Measurements from ENCODE around the gene ZNF93. TPM values are rescaled to one million over a fixed set of nuclear protein-coding genes. Genes with fewer than 3 reads are reported as not detected.
A peak's percentile ranks its signal among the peaks of the same experiment; 100 is the strongest.
"Not testable (repeated sequence)": the region's sequence is repeated elsewhere in the genome, so short reads cannot be mapped to it uniquely, and the experiment has no call there.

ZNF93 gene
- polyA plus RNA-seq (ENCODE audit: low read depth in 6 of 6), result 10 to 100 TPM; 13.1 to 24.6 (median 18.9) TPM

DNA sequence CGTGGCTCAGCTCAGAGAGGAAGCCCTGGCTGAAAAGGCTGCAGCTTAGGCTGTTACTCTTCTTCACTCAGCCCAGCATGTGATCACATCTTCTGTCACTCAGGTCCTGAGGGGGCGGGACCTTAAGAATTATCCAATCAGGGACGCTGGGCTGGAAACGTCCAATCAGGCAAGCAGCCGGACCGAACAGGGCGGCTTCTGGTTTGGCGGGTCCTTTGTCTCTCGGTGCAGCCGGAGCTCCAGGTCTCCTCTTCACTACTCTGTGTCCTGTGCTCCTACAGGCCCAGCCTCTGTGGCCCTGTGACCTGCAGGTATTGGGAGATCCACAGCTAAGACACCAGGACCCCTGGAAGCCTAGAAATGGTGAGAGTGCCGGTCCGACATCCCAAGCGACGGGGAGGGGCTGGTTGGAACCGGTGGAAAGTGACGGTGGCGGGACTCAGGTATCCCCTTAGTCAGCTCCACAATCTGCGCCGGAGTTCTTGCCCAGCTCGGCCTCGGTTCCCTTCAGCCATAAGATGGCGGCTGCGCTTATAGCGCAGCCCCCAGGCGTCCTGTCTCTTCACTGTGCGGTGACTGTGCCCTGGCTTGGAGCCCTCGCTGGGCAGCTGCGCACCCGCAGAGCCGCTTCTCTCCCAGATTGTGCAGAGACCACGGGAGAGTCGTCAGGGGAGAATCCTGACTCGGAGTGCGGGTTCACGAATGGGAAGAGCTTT, at the start of gene ZNF93:
ZNF93 (plus strand) TSS at position 218 of the 716 bp plus-strand sequence; CDS start at position 361, 143 bp downstream.
- peak within 1 kb of the TSS; percentile 83 to 97 (median 95) for H3K27ac Mint-ChIP-seq
- peaks cover 9 to 25% (median 21%) of the 10 kb centered on the region in 7 donors for H3K9me3 Mint-ChIP-seq
- H3K4me1 Mint-ChIP-seq, result peaks cover 29 to 49% (median 36%) of the 10 kb centered on the region in 3 donors
- no peaks in the 10 kb centered on the region for H3K27me3 Mint-ChIP-seq
- DNase-seq, result peak; percentile 93
- peak; percentile 96 to 97 for ATAC-seq (ENCODE audit: low read depth in 2 of 2)
- H3K4me3 Mint-ChIP-seq, result peak within 1 kb of the TSS; percentile 90 to 100 (median 98)
- peaks cover 0 to 5% of the 10 kb centered on the region in 2 donors for H3K36me3 Mint-ChIP-seq

DNA sequence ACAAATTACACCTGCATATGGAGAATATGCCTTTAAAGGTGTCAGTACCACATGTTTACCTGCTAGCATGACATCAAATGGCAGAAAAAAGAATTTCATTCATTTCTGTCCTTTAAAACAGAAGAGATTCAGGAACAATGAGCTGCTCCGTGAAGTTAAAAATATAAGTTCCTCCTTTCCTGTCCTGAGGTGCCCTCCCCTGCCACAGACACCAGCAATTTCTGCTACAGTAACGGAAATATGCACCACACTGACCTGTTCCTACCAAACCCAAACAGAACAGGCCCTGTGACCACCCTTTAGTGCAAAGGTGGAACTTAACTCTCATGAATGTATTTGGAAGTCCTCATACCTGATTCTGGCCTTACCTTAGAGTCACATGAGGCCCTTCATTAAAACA, 49.0 kb upstream of the ZNF93 start:
- Mint-ChIP-seq H3K4me1 (peaks cover 7 to 25% (median 11%) of the 10 kb centered on the region in 3 donors), H3K27ac (peak overlapping the region in 4 of 6 donors; percentile 26 to 81 (median 56)), H3K4me3 (peak overlapping the region in 1 of 8 donors; percentile 39)
- not testable (repeated sequence) for H3K9me3 Mint-ChIP-seq; H3K36me3 Mint-ChIP-seq; ATAC-seq (ENCODE audit: low read depth in 2 of 2); H3K27me3 Mint-ChIP-seq; DNase-seq

DNA sequence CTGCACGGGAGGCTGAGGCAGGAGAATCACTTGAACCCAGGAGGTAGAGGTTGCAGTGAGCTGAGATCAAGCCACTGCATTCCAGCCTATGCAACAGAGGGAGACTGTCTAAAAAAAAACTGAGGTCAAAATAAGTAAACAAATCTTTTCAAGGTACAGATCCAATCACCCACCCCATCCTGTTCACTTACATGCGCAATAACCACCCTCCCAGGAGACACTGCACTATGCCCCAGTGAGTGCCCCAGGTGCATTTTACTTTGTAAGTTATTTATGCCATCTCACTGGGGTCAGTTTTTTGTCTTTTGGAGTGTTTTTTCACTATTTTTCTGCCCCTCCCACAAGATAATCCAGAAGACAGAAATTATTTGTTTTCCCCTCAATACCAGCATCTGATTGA, 42.0 kb upstream of the ZNF93 start:
- H3K4me3 Mint-ChIP-seq, result peak overlapping the region in 3 of 8 donors; percentile 6 to 66 (median 51)

DNA sequence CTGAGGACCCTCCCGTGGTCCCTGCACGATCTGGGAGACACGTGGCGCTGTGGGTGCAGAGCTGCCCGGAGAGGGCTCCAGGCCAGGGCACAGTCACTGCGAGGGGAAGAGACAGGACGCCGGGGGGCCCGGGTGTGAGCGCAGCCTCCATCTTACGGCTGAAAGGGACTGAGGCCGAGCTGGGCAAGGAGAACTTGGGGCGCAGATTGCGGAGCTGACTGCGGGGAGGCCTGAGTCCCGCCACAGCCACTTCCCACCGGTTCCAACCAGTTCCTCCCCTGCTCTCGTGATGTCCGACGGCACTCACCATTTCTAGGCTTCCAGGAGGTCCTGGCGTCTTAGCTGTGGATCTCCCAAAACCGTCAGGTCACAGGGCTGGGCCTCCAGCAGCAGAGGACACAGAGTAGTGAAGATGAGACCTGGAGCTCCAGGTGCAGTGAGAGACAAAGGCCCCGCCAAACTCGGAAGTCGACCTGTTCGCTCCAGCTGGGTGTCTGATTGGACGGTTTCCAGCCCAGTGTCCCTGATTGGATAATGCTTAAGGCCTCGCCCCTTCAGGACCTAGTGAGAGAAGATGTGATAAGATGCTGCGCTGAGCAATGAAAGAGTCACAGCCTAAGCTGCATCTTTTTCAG, 39.9 kb upstream of the ZNF93 start:
- H3K4me3 Mint-ChIP-seq, result peak overlapping the region; percentile 69 to 94 (median 84)
- peak; percentile 58 for DNase-seq
- peaks cover 0 to 8% (median 0%) of the 10 kb centered on the region in 3 donors for H3K27me3 Mint-ChIP-seq
- peaks cover 0 to 7% (median 0%) of the 10 kb centered on the region in 7 donors for H3K9me3 Mint-ChIP-seq
- H3K4me1 Mint-ChIP-seq, result peaks cover 13 to 25% (median 21%) of the 10 kb centered on the region in 3 donors
- ATAC-seq (ENCODE audit: low read depth in 2 of 2), result peak; percentile 57 to 62
- no peaks in the 10 kb centered on the region for H3K36me3 Mint-ChIP-seq
- H3K27ac Mint-ChIP-seq, result peak overlapping the region in 5 of 6 donors; percentile 37 to 87 (median 67)

More for the DNA sequence above, 42.0 kb upstream of the ZNF93 start:
- peak; percentile 24 to 67 for ATAC-seq (ENCODE audit: low read depth in 2 of 2)
- Mint-ChIP-seq H3K27me3 (peaks cover 0 to 8% (median 0%) of the 10 kb centered on the region in 3 donors), H3K36me3 (no peaks in the 10 kb centered on the region), H3K27ac (peak overlapping the region in 2 of 6 donors; percentile 43 to 58), H3K9me3 (peaks cover 0 to 7% (median 0%) of the 10 kb centered on the region in 7 donors), H3K4me1 (peaks cover 9 to 19% (median 18%) of the 10 kb centered on the region in 3 donors)
- peak; percentile 26 for DNase-seq

DNA sequence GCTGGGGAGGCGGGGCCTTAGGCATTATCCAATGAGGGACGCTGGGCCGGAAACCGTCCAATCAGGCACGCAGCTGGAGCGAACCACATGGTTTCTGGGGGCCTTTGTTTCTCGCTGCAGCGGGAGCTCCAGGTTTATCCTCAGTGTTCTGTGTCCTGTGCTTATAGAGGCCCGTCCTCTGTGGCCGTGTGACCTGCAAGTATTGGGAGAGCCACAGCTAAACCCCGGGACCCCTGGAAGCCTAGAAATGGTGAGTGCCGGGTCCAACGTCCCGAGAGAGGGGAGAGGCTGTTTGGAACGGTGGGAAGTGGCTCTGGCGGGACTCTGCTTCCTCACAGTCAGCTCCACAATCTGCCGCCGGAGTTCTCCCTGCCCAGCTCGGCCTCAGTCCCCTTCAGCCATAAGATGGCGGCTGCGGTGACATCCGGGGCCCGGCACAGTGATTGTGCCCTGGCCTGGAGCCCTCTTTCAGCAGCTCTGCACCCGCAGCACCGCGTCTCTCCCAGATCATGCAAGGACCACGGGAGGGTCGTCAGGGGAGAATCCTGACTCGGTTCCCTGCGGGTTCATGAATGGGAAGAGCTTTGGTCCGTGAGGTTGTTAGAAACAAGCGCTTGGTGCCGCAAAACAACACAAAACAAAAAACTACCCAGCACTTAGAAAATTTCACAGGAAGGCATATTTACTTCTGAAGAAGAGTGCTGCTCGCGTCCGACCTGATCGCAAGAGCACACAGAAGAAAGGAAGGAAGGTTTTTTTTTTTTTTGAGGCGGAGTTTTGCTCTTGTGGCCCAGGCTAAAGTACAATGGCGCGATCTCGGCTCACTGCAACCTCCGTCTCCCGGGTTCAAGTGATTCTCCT, 34.8 kb upstream of the ZNF93 start, which contains the start of gene ZNF253:
ZNF253 (plus strand) TSS at position 133 of the 861 bp plus-strand sequence; CDS start at position 248, 115 bp downstream.
- Mint-ChIP-seq H3K27ac (peak within 1 kb of the TSS; percentile 97 to 100 (median 98)), H3K36me3 (no peaks in the 10 kb centered on the region), H3K4me3 (peak within 1 kb of the TSS; percentile 98 to 100 (median 100)), H3K4me1 (peaks cover 21 to 38% (median 37%) of the 10 kb centered on the region in 3 donors), H3K9me3 (peaks cover 0 to 4% (median 0%) of the 10 kb centered on the region in 7 donors), H3K27me3 (peaks cover 0 to under 1% (median 0%) of the 10 kb centered on the region in 3 donors)
- DNase-seq, result peak; percentile 90
- ATAC-seq (ENCODE audit: low read depth in 2 of 2), result peak; percentile 87

DNA sequence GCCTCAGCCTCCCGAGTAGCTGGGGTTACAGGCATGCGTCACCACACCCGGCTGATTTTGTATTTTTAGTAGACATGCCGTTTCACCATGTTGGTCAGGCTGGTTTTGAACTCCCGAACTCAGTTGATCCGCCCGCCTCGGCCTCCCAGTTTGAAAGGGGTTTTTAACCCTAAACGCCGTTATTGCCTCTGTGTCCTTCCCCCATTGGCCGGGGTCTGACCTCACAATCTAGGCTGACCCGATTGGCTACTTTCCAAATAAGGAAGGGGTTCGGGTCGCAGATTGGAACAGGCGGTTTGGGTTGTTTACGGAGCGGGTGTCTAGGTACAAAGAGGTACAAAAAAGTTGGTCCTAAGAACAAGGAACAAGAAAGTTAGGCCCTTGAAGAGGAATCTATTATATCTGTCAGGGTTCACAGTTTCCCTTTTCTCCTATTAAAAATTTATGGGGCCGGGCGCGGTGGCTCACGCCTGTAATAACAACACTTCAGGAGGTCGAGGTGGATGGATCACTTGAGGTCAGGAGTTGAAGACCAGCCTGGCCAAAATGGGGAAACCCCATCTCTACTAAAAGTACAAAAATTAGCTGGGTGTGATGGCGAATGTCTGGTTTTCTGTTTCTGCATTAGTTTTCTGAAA, 34.0 kb upstream of the ZNF93 start:
- Mint-ChIP-seq H3K36me3 (no peaks in the 10 kb centered on the region), H3K27ac (peak overlapping the region; percentile 97 to 100 (median 98)), H3K9me3 (peaks cover 0 to 4% (median 0%) of the 10 kb centered on the region in 7 donors), H3K4me3 (peak overlapping the region; percentile 98 to 100 (median 100)), H3K27me3 (no peaks in the 10 kb centered on the region), H3K4me1 (peaks cover 24 to 41% (median 40%) of the 10 kb centered on the region in 3 donors)
- peak; percentile 34 to 37 for ATAC-seq (ENCODE audit: low read depth in 2 of 2)
- peak; percentile 61 for DNase-seq

DNA sequence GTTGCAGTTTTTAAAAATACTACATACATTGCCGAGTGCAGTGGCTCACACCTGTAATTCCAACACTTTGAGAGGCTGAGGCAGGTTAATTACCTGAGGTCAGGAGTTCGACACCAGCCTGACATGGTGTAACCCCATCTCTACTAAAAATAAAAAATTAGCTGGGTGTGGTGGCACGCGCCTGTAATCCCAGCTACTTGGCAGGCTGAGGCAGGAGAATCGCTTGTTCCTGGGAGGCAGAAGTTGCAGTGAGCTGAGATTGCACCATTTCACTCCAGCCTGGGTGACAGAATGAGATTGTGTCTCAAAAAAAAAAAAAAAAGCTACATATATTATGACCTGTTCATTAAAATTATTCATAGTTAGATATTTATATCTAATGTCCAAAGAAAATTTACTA, 30.7 kb upstream of the ZNF93 start:
- H3K27me3 Mint-ChIP-seq; H3K9me3 Mint-ChIP-seq; ATAC-seq (ENCODE audit: low read depth in 2 of 2); H3K4me3 Mint-ChIP-seq; H3K36me3 Mint-ChIP-seq; DNase-seq; H3K27ac Mint-ChIP-seq: not testable (repeated sequence)
- H3K4me1 Mint-ChIP-seq, result peaks cover 28 to 50% (median 41%) of the 10 kb centered on the region in 3 donors

DNA sequence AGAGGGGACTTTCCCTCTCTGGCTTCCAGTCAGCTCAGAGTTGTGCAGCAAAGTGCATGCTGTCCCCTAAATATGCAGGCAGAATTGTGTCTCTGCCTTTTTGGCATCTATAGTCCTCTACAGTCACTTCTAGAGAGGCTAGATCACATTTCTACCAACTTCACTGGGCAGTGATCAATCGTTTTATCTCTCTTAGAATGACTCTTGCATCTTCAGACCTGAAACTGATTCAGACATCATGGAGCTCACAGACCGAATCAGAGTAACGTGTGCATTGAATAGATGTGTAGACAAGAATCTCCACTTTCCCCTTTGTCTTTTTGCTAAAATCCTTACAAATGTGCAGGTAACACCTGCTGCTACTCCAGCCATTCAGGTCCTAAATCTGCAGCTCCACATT, 28.8 kb upstream of the ZNF93 start:
- Mint-ChIP-seq H3K36me3 (no peaks in the 10 kb centered on the region), H3K9me3 (peaks cover 0 to 2% (median 0%) of the 10 kb centered on the region in 7 donors), H3K27me3 (no peaks in the 10 kb centered on the region), H3K4me3 (peak overlapping the region in 1 of 8 donors; percentile 24), H3K27ac (peak overlapping the region in 1 of 6 donors; percentile 69), H3K4me1 (peaks cover 25 to 42% (median 29%) of the 10 kb centered on the region in 3 donors)
- DNase-seq (no peak), ATAC-seq (ENCODE audit: low read depth in 2 of 2) (no peak)

DNA sequence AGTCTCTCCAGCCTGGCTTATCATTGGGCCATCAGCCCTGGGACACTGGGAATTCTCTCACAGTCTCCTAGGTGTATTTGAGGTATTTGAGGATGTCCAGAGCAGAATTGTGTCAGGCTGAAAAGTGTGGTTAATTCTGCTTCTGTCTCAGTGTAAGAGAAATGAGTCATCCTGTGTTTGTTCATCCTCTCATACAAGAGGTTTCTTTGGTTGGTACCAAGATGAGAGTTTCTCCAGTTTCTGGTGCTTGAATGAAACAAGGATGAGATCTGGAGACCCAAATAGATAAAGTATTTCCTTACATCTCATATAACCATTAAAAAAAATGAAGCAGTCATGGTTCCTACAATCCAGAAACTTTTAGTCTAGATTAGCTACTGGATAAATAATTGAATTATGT, 27.4 kb upstream of the ZNF93 start:
- H3K9me3 Mint-ChIP-seq, result peaks cover 0 to 4% (median 0%) of the 10 kb centered on the region in 7 donors
- H3K27me3 Mint-ChIP-seq, result no peaks in the 10 kb centered on the region
- H3K27ac Mint-ChIP-seq, result peak overlapping the region in 1 of 6 donors; percentile 69
- peaks cover 0 to 8% of the 10 kb centered on the region in 2 donors for H3K36me3 Mint-ChIP-seq
- no peak overlapping the region for H3K4me3 Mint-ChIP-seq
- H3K4me1 Mint-ChIP-seq, result peaks cover 14 to 33% (median 15%) of the 10 kb centered on the region in 3 donors
- no peak for ATAC-seq (ENCODE audit: low read depth in 2 of 2)
- DNase-seq, result no peak

DNA sequence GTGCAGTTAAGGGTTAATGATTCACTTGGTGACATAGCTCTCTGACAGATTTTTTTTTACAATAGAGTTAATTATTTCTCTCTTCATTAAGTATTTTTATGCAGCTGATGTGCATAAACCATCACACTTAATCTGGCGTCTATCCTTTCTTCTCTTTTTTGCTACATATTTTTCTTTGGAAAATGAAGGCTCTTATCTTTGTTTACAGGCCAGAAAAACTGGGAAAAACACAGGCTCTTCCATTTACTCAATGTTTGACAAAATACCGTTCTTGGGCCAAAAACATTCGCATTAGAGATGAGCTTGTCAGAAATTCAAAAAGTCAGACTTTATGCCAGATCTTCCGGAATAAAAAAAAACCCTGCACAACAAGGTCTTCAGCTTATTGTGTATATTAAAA, 23.0 kb upstream of the ZNF93 start:
- Mint-ChIP-seq H3K27ac (no peak overlapping the region), H3K4me1 (peaks cover 0 to 16% (median 0%) of the 10 kb centered on the region in 3 donors), H3K4me3 (no peak overlapping the region), H3K36me3 (peaks cover 0 to 12% of the 10 kb centered on the region in 2 donors), H3K27me3 (no peaks in the 10 kb centered on the region), H3K9me3 (peaks cover 0 to 15% (median 0%) of the 10 kb centered on the region in 7 donors)
- no peak for DNase-seq
- no peak for ATAC-seq (ENCODE audit: low read depth in 2 of 2)

DNA sequence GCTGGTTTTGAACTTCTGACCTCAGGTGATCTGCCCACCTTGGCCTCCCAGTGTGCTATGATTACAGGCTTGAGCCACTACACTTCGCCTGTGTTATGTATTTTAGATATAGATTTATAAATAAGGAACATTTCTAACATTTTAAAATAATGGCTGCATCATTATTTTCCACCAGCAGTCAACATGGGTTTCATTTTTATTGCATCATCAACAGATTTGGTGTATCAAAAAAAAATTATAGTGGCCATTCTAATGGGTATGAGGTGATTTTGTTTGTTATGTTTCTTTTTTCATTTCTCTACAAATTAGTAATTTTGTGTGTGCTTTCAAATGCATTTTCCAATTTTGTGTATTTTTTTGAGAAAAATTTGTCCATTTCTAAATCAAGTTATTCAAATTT, 16.2 kb upstream of the ZNF93 start:
- Mint-ChIP-seq H3K9me3 (peaks cover 0 to 31% (median 13%) of the 10 kb centered on the region in 7 donors), H3K4me1 (peaks cover 0 to 5% (median 0%) of the 10 kb centered on the region in 3 donors), H3K36me3 (peaks cover 14 to 31% of the 10 kb centered on the region in 2 donors)

More for the DNA sequence above, 16.2 kb upstream of the ZNF93 start:
- no peak overlapping the region for H3K4me3 Mint-ChIP-seq
- H3K27ac Mint-ChIP-seq, result no peak overlapping the region
- no peaks in the 10 kb centered on the region for H3K27me3 Mint-ChIP-seq
- no peak for DNase-seq
- ATAC-seq (ENCODE audit: low read depth in 2 of 2), result no peak
